HL-60 (cell line): Measurements from ENCODE around the gene SIGLEC8.

Experiments used
- DNase-seq, 2 experiments: peaks; one replicate each; pipeline ENCODE4 v3.0.0-alpha.2; 2010 to 2020; ENCODE audit warnings: low read depth in 1 of 2, low spot score in 1 of 2
- H3K27ac ChIP-seq: fragments of 250-450 bp; sonication (Bioruptor Pico); replicated peaks from 2 replicates; pipeline ENCODE4 v1.5.1; 2020; ENCODE audit warnings: mild to moderate bottlenecking, moderate library complexity
- H3K27me3 ChIP-seq: fragments of 250-450 bp; sonication (Bioruptor Pico); 2 replicates; pipeline ENCODE4 v1.5.1; 2021; ENCODE audit warnings: mild to moderate bottlenecking, moderate library complexity; ENCODE audit not compliant: insufficient read depth, poor library complexity, severe bottlenecking
- H3K4me3 ChIP-seq: replicated peaks from 2 replicates; pipeline ENCODE4 v1.5.1; 2011; ENCODE audit warnings: mild to moderate bottlenecking, control low read depth, low read length; ENCODE audit not compliant: insufficient read depth
- GABPA ChIP-seq: IDR thresholded peaks from 2 replicates; pipeline ENCODE4 v1.6.1; 2012; ENCODE audit warnings: low read depth
- POLR2AphosphoS5 ChIP-seq: IDR thresholded peaks from 2 replicates; pipeline ENCODE4 v1.6.1; 2012; ENCODE audit warnings: low read depth
- SPI1 ChIP-seq: IDR thresholded peaks from 2 replicates; pipeline ENCODE4 v1.6.1; 2012; ENCODE audit warnings: low read depth, mild to moderate bottlenecking, borderline replicate concordance
- TF ChIP-seq, protein P1 (sequence below): IDR thresholded peaks from 2 replicates; pipeline ENCODE4 v1.6.1; 2012; ENCODE audit warnings: low read depth; ENCODE audit not compliant: insufficient replicate concordance
- TF ChIP-seq, protein P2 (sequence below): IDR thresholded peaks from one replicate; pipeline ENCODE4 v1.5.1; 2011; ENCODE audit warnings: low read length, control low read depth, inconsistent platforms; ENCODE audit not compliant: insufficient read depth

Gene SIGLEC8

GRCh38 chr19:51478381-51479234 is 20.4 kb upstream of the SIGLEC8 start, which contains the start of gene CEACAM18:
TSS of gene CEACAM18 (plus strand) at chr19:51478539.
- H3K27ac ChIP-seq, result no peak within 1 kb of the TSS
- H3K27me3 ChIP-seq, result no peaks in the 10 kb centered on the region
- TF ChIP-seq POLR2AphosphoS5 (no peak), GABPA (no peak), SPI1 (no peak)
- TF ChIP-seq, protein P1, sequence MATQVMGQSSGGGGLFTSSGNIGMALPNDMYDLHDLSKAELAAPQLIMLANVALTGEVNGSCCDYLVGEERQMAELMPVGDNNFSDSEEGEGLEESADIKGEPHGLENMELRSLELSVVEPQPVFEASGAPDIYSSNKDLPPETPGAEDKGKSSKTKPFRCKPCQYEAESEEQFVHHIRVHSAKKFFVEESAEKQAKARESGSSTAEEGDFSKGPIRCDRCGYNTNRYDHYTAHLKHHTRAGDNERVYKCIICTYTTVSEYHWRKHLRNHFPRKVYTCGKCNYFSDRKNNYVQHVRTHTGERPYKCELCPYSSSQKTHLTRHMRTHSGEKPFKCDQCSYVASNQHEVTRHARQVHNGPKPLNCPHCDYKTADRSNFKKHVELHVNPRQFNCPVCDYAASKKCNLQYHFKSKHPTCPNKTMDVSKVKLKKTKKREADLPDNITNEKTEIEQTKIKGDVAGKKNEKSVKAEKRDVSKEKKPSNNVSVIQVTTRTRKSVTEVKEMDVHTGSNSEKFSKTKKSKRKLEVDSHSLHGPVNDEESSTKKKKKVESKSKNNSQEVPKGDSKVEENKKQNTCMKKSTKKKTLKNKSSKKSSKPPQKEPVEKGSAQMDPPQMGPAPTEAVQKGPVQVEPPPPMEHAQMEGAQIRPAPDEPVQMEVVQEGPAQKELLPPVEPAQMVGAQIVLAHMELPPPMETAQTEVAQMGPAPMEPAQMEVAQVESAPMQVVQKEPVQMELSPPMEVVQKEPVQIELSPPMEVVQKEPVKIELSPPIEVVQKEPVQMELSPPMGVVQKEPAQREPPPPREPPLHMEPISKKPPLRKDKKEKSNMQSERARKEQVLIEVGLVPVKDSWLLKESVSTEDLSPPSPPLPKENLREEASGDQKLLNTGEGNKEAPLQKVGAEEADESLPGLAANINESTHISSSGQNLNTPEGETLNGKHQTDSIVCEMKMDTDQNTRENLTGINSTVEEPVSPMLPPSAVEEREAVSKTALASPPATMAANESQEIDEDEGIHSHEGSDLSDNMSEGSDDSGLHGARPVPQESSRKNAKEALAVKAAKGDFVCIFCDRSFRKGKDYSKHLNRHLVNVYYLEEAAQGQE, result no peak
- TF ChIP-seq, protein P2, sequence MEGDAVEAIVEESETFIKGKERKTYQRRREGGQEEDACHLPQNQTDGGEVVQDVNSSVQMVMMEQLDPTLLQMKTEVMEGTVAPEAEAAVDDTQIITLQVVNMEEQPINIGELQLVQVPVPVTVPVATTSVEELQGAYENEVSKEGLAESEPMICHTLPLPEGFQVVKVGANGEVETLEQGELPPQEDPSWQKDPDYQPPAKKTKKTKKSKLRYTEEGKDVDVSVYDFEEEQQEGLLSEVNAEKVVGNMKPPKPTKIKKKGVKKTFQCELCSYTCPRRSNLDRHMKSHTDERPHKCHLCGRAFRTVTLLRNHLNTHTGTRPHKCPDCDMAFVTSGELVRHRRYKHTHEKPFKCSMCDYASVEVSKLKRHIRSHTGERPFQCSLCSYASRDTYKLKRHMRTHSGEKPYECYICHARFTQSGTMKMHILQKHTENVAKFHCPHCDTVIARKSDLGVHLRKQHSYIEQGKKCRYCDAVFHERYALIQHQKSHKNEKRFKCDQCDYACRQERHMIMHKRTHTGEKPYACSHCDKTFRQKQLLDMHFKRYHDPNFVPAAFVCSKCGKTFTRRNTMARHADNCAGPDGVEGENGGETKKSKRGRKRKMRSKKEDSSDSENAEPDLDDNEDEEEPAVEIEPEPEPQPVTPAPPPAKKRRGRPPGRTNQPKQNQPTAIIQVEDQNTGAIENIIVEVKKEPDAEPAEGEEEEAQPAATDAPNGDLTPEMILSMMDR, result no peak

DNA sequence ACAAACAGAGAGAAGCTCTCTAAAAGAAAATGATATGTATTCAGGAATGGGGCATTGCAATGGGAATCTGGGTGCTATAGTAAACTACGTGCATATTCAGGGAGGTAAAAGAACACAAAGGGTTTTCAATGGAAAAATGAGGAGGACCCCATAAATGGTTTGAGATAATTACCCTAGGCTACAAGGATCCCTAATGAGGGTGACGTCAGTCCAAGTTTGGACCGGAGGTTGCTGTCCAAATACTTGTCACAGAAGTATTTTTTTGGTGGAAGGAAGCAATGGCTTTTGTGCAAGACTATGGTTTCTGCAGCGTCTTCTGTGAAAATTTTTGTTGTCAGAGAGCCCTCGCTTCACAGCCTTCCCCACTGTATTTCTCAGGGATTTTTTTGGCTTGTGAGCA is 19.1 kb upstream of the SIGLEC8 start:
- H3K27ac ChIP-seq, result no peak overlapping the region
- TF ChIP-seq, protein P1, result peak; percentile 87
- no peak for TF ChIP-seq GABPA
- TF ChIP-seq, protein P2, result no peak

More at GRCh38 chr19:51478381-51479234, 20.4 kb upstream of the SIGLEC8 start, which contains the start of gene CEACAM18:
- H3K4me3 ChIP-seq, result no peak within 1 kb of the TSS
- DNase-seq, result no peak

GRCh38 chr19:51476164-51476563 is 17.9 kb upstream of the SIGLEC8 start:
- Histone ChIP-seq H3K4me3 (no peak overlapping the region), H3K27me3 (no peaks in the 10 kb centered on the region), H3K27ac (no peak overlapping the region)
- TF ChIP-seq SPI1 (no peak), GABPA (no peak), POLR2AphosphoS5 (no peak)
- TF ChIP-seq, protein P2, result no peak
- TF ChIP-seq, protein P1, result no peak
- no peak for DNase-seq

More for the DNA sequence above, 19.1 kb upstream of the SIGLEC8 start:
- Histone ChIP-seq H3K4me3 (no peak overlapping the region), H3K27me3 (no peaks in the 10 kb centered on the region)
- DNase-seq, result no peak
